HG03280 (cell line): ENCODE results near the gene SSBP3.

Experiments used
- ATAC-seq: cut with Tn5 transposase; IDR thresholded peaks from one replicate; pipeline ENCODE4 v1.9.1; 2021; ENCODE audit warnings: mild to moderate bottlenecking, moderate library complexity; ENCODE audit not compliant: unreplicated experiment

SSBP3 gene

GRCh38 chr1:54372978-54373377, 33.2 kb downstream of the SSBP3 start:
- no peak for ATAC-seq

- ATAC-seq: no peak
Observed at GRCh38 chr1:54371942-54372275, 34.3 kb downstream of the SSBP3 start.

DNA sequence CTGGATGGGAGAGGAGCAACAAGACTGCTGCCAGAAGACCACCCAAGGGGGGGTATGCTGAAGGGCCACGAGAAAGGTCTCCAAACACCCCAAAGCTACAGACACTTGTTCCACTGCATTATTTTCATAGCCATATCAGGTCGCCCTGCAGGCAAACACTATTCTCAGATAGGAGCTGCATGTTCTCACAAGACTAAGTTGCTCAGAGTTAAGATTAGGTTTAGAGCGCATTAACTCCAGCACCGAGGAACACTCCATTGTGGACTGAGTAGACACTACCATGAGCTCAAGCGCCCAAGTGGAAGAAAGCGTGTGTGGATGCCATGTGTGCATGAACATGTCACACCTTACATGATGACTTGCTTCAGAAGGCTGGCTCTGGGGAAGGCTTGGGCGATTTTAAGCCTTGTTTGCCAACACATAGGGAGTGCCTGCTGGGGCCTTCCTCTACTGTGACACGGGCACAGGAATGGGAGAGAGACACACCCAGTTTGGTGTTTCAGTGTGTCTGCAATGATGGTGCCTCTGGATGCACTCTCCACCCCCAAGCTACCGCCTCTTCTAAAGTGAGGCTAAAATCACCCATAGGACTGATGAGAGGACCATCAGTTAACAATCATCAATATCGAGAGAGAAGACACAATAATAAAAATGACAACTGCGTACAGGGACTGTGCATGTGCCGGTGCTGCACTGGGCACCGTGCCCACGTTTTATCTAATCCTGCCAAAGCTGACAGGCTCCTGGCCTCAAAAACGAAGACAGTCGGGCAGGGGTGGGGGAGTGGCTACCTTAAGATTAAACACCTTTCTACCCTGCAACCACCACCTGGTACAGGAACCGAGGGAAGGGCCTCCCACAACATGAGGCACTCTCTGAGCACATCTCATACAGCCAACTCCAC, 34.9 kb downstream of the SSBP3 start:
- ATAC-seq: no peak

- ATAC-seq: no peak
Observed at GRCh38 chr1:54370287-54370989, 35.8 kb downstream of the SSBP3 start.

DNA sequence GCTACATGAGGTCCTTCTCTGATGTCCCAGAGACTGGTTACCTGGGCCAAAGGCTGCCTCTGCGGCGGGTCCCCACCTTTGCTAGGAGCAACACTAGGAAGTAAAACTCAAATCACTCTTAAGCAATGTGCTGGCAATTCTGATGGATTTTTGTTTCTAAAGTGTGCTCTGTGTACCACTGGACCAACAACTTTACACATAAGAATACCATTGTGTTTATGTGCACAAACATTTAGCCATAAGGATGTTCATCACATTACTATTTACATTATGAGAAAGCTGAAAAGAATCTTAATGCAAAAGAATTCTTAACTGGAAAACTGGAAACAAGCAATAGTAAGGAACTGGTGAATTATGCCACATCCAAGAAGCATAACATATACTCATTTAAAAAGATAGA, 38.6 kb downstream of the SSBP3 start:
- ATAC-seq: no peak

DNA sequence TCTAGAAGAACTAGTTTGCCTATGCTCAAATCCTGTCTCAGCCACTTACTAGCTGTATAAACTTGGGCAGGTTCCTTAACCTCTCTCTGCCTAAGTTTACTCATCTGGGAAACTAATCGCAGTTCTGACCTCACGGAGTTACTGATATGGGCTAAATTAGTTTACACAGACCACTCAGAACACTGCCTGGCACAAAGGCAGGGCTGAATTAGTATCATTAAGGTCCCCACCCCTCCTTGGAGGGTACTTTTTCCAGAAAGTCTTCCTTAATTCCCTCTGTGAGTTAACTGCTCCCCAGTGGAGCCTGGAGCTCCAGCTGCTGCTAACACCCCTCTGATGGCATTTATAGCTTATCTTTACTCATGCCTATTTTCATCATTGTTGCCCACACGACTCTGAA, 40.3 kb downstream of the SSBP3 start:
- ATAC-seq: no peak

DNA sequence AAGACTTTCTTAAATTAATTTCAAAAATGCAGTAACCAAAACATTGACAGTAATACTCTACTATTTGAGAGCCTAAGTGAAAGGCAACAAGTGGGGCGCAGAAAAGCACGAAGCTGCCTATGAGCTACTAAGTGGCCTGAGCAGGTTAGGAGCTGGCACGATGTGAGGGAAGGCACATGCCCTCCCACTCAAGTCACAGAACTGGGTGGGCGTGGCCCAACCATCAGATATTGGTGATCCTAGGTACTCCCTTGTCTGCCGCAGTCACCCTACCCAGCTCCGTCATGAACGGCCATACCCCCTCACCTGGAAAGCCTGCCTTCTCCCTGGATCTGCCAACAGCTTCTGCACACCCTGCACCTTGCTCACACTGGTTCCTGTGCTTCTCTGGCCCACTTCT, 40.8 kb downstream of the SSBP3 start:
- ATAC-seq: no peak

DNA sequence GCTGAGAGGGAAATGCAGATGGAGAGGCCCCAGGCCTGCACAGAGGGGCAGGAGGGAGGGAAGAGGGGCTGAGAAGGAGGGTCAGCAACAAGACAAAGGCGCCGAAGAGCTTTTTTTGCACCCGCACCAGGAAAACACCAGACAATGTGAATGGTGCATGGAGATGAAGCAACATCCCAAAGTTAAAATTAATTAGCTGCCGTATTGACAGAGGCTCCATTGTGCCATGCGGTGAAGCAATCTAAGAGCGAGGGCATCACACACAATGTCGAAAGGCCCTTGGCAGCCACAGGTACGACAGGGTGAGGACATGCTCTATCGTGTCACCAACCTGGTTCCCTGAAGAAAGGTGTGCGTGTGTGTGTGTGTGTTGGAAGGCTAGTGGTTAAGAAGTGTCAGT, 41.2 kb downstream of the SSBP3 start:
- ATAC-seq: no peak

- no peak for ATAC-seq
Observed at GRCh38 chr1:54364582-54364981, 41.6 kb downstream of the SSBP3 start.

DNA sequence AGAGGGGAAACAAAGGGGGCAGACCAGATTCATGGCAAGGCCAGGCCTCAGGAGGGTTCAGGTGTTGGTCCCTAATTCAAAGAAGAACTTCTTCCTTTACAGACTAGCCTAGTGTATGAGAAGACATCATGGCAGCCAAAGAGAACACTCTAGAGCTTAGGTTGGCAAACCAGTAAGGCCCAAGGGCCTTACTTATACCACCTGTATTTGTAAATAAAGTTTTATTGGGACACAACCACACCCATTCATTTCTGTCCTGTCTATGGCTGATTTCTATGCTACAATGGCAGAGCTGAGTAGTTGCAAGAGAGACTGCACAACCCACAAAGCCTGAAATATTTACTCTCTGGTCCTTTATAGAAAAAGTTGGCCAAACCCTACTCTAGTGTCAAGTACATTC, 42.3 kb downstream of the SSBP3 start:
- ATAC-seq: no peak

GRCh38 chr1:54362881-54363340, 43.3 kb downstream of the SSBP3 start:
- ATAC-seq: no peak

- no peak for ATAC-seq
Observed at GRCh38 chr1:54361342-54361741, 44.9 kb downstream of the SSBP3 start.

DNA sequence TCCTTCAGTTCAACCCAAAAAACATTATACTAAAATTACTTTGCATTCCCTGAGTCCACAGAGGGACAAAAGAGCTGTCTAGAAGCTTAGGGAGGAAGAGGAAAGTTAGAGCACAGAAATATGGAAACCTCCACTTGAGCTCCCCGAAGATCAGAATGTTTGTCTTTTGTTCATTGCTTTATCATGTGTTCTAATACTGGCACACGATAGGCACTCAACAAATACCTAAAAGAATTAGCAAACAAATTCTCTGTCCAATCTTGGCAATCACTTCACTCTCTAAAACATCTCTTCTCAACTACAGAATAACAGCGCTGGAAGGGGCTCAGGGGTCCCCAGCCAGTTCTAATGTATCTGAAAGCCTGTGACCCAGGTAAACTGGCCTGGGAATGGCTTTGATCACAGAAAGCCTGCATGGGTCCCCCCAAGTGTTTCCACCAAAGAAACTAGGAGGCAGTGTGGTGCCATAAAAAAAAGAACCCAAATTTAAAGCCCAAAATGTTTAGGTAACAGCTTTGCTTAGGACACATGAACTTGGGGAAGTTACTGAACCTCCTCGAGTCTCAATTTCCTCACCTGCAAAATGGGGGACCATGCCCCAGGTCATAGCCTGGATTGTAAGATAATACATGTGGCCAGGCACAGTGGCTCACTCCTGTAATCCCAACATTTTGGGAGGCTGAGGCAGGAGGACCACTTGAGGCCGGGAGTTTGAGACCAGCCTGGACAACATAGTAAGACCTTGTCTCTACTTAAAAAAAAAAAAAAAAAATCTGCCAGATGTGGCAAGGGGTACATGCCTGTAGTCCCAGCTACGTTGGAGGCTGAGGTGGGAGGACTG, 45.8 kb downstream of the SSBP3 start:
- ATAC-seq: no peak

GRCh38 chr1:54359393-54360162, 46.6 kb downstream of the SSBP3 start:
- no peak for ATAC-seq

DNA sequence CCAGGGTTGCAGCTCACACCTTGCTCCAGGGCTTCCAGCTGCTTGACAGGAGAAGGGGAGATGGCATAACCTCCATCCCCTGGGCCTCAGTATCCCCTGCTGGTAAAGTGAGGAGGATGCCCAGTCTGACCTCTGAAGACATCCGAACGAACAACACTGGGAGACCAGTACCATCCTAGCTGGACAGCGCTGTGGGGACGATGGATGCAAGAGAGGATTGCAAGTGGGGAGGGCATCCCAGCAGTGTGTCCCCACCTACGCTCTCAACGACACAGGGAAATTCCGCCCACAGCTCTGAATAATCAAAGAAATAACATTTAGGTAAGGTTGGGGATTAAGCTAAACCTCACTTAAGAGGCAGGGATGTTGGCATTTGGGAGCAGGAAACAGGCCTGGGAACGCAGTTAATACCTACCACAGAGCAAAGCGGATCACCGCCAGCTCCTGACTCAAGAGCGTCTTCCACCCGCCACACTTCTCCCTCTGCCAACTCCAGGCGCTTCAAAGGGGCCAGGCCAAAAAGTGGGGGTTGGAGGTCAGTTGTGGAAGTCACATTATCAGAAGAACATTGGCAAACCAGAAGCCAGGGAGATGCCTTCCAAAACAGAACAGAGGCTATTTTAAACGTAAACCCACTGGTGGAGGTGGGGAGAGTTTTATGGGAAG, 47.6 kb downstream of the SSBP3 start:
- ATAC-seq: no peak

DNA sequence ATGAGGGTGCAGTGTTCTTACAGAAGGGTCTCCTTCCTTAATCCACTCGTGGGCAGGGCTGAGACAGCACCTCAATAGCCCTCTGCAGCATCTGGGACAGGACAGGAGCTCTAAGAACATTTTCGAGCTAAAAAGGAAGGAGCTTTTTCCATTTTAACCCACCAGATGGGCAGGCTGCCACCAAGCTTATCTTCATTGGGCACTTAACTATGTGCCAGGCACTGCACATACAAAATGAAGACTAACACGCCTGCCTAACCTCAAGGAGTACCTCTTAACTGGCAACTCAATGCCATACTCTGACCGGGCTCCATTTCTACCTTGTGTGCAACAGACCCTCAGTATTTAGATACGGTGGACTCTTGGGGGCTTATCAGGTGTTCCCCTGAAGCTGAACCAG, 48.2 kb downstream of the SSBP3 start:
- no peak for ATAC-seq

GRCh38 chr1:54356680-54357147, 49.5 kb downstream of the SSBP3 start:
- no peak for ATAC-seq

DNA sequence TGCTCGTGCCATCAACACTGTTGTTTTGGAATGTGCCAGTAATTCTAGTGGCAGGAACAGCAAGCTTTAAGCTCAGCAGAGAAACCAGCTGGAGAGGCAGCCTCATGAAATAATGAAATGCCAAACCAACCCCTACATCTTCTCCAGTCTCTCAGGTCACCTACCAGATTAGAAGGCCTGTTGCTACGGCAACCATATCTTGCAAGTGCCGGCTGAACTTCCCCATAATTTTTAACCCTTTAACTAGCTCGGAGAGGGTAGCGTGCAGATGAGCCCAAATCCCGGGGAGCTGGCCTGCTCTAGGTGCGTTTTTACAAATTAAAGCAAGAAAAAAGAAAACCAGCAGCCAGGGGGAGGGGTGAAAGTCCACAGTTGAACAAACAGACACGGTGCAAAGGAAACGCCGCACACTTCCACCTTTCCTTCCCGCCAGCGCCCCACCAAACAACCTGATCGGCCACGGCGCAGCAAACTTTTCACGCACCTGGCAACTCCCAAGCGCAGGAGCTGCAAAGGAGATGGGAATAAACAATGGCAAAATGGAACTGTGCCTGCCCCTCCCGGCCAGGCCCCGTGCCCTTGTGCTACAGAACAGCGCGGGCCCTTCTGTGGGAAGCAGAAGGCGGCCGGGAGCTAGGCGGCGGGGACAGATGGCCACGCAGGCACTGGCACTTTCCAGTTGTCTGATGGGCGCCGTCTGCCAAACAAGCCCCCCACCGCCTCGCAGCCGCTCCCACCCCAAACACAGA, 50.1 kb downstream of the SSBP3 start:
- ATAC-seq: no peak

DNA sequence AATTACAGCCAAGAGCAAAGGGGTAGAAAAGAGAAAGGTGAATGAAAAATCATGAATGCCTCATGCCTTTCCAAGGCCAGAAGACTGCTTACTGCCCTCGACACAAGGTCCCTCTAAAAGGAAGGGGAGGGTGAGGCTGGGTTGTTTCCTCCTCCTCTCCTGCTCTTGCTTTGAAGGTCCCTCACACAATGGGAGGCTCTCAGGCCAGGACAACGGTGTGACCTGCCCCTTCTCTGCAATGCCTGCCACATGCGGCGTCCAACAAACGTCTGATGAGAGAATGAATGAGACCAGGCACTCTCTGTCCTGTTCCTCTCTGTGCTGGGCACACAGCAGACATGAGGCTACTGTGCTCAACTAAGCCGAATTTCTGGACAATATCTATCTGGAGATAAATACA, 51.3 kb downstream of the SSBP3 start:
- ATAC-seq: no peak
